Stimulated activated CD8-positive, alpha-beta memory T cell treated with anti-CD3 and anti-CD28 coated beads, Interleukin-2, amount 100 ng/mL, for 48 hours (primary cell): ENCODE data around the gene FUT6.

Experiments used
- DNase-seq, 2 donors: peaks; one replicate each; pipeline ENCODE4 v3.0.0-alpha.2; 2020; ENCODE audit warnings: low read depth in 2 of 2

FUT6 gene

DNA sequence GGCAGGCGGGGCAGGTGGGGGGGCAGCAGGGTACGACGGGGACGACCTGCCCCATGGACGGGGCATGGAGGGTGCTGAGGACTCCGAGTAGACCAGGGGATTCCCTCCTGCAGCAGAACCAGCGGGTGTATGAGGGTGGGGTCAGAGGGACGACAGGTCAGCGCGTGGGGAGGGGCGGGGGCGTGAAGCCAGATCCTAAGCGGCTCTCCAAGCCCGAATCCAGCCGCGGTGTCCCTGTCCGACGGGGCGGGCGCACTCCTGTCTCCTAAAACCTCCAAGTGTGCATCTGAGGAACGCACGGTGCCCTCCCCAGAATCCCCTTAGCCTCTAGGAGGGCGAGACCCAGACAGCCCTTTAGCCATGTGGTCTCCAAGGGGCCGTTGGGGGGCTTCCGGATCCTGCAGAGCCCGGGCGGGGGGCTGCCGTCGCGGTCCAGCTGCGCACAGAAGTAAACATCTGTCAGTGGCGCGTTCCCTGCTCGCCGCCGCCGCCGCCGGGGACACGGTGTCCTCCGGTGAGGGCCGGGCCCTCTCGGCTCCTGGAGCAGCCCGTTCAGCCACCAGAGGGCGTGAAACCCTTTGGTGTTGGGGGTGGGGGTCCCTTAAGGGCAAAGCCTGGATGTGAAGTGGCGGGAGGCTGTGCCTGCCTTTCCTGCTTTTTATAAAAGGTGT lies 33.9 kb downstream of the FUT6 start:
- peak; percentile 40 to 50 for DNase-seq

DNA sequence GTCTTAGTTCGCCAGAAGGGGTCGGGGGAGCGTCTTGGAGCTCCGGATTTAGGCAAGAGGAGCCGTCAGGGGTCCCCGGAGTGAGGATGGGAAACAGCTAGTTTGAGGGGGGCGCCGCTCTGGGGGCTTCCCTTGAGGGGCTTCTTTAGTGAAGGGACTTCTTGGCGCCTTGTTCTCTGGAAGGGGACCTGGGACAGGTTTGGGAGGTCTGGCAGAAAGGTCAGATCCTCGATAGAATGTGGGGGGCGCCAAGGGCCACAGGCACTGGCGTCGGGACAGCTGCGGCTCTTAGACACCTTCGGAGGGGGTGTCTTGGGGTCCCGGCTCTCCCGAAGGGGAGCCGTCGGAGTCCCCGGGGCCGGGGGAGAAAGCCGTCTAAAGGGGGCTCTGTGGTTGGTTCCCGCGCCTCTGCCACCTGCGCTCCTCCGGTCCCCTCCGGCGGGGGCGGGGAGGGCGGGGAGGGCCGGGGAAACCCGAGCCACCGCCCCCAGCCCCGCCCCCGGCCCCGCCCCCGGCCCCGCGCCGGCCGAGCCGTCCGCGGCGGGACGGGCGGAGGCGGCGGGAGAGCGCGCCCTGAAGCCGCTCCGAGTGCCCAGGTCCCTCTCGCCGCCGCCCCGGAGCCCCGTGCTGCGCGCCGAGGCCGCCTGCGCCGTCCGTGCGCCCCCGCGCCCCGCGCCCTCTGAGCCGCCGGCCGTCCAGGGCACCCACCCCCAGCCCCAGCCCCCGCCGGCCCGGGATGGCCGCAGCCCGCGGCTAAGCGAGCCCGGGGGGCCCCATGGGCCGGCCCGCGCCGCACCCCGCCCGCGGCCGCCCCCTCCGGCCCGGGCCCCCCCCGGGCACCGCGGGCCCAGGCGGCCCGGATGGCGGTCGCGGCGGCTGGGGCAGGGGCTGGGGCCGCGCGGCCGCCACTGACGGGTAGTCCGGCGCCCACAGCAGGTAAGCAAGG lies 34.7 kb downstream of the FUT6 start, which contains the start of gene NRTN:
TSS of gene NRTN (plus strand) at position 552 of the 946 bp plus-strand sequence. CDS start 19,099 bp downstream, outside the sequence.
- peak in 1 of 2 donors; percentile 41 for DNase-seq

DNA sequence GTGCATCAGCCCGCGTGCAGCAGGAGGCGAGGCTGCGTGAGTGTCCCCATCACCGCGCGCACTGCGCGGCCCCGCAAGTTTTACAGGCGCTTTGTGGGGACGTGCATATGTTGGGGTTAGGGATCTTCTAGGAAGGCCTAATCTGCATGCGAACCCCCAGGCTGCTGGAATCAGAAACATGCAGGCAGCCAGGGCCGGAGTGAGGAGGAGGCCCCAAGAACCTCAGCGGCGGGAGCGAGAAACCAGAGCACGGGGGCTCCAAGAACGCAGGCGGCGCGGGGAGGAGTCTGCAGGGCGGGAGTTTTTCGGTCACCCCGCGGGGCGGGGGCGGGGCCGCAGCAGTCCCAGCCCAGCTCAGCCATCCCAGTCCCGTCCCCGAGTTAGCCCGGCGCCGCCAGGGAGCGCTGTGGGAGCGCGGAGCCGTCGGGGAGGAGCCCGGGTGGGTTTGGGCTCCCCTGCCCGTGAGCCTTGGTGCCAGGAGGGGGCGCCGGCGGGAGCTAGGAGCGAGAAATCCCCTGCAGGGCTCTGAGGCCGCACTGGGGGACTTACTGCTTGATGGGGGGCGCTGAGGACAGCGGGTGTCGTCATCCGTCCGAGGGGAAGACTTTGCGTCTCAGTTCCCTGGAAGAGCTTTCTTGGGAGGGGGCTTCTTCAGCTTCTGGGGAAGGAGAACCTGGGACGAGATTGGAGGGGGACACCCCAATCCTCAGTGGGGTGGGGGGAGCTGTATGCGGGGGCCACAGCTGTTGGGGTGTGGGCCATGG lies 35.6 kb downstream of the FUT6 start:
- peak; percentile 92 to 93 for DNase-seq

DNA sequence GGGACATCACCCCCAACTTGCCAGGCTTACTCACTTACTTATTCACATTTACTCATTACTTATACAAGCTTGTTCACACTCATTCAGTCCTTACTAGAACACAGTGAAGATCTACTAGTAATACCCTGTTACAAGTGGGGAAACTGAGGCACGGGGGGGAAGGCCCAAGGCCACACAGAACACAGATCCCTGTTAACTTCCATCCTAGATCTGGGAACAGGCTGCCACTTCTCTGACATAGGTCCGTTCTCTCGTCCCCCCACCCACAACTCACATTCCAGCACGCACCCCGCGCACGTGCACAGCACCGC lies 36.1 kb downstream of the FUT6 start:
- DNase-seq, result no peak

DNA sequence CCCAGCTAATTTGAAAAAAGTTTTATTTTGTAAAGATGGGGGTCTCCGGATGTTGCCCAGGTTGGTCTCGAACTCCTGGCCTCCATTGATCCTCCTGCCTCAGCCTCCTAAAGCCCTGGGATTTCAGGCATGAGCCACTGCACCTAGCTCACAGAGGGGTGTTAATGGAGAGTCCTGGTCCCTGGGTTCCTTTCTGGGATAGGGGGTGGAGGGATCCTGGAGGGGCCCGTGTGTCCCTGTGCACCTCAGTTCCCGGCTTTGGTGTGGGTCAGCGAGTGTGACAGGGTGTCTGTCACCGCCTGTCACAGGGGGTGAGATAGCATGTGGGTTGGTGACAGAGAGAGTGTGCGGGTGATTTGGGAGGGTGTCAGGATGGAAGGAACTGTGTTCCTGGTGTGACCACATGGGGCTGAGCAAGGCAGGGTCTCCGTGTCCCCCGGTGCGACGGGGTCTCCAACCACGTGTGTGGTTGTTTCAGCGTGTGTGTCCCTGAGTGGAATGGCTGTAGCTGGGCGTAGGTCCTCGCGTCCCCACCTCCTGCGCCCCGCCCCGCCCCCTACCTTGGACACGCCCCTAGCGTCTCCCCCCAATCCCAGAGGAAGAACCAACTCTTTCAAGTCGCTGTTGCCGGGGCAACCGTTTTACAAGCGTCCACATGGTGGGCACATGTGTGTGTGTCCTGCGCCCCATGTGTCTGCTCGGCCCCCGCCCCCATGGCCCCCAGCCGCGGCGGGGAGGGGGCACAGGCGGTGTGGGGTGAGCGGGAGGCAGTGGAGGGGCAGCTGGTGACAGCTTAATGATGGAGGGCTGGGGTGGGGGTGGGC lies 37.5 kb downstream of the FUT6 start:
- no peak for DNase-seq

DNA sequence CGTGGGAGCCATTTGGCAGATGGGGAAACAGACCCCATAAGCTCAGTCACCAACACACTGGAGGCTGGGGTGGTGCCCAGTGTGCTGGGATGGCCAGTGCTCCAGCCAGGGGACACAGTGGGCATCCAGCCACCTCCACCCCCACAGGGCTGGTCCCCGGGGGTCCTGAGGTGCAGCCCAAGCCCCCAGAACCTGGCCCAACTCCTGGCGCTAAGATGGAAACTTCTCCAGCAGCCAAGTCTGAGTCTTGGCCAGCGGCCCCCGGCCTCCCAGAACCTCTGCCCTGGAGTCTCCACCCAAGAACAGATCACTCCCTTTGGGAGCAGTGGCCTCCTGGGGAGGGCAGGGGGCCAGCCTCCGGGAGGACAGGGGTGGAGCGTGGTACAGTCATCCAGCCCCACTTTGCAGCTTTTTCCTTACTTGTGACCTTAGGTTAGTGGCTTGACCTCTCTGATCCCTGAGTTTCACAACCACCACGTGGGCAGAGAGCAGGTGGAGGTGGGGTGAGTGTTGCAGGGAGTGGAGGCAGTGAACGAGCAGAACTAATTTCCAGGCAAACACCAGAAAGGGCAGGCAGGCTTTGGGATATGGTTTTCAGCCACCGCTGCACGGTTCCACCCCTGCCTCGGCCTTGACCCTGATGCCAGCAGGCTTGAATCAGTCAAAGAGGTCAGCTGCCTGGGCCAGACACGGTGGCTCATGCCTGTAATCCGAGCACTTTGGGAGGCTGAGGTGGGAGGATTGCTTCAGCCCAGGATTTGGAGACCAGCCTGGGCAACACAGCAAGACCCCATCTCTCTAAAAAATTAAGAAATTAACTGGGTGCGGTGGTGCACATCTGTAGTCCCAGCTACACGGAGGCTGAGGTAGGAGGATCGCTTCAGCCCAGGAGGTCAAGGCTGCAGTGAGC lies 38.9 kb downstream of the FUT6 start:
- no peak for DNase-seq

DNA sequence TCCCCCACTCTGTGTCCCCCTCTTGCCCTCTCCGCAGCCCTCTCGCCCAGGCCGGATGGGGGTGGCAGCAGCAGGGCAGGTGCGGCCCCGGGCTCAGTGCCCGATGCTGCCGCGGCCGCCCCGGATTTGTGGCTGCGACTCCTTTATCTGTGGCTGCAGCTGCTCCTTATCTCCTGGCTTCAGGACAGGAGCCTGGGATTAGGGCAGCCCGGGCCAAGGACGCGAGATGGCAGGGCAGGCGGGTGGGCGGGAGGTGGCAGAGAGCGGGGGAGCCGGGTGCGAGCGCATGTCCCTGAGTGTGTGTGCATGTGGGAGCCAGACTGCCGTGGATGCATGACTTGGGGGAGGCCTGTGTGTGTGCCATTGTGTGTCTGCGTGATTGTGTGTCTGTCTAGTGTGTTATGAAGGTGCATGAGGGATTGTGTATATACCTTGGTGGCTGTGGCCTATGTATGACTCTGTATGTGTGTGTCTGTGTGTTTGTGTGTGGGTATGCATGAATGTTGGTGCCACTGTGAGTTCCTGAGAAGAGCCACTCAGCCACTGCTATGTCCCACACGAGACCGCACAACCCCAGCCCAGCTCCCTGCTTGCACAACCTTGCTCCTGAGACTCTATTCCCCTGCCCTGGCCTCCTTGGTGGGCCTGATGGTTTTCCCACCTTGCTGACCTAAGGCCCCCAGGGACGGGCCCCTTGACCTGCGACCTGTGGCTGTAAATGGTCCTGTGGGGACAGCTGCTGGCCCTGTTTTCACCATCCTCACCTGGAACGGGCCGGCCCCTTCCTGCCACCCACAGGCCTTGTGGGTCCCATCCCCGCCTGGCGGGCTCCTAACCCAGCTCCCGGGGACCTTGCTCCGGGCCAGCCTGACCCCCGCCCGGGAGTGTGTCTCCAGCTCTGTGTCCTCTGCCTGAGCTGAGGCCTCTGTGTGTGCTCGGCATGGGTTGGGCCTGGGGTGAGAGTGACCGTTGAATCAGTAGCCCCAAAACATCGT lies 40.0 kb downstream of the FUT6 start:
- no peak for DNase-seq

DNA sequence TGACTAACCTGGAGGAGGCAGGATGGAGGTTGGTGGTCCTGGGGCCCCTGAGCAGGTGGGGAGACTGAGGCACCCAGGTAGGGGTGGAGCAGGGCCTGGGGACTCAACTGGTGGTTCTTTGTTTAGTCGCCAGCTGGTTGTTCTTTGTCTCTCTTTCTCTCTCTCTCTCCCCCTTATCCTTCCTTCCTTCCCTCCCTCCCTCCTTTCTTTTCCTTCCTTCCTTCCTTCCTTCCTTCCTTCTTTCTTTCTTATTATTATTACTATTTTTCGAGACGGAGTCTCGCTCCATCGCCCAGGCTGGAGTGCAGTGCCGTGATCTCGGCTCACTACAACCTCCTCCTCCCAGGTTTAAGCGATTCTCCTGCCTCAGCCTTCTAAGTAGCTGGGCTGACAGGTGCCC lies 41.3 kb downstream of the FUT6 start:
- no peak for DNase-seq

DNA sequence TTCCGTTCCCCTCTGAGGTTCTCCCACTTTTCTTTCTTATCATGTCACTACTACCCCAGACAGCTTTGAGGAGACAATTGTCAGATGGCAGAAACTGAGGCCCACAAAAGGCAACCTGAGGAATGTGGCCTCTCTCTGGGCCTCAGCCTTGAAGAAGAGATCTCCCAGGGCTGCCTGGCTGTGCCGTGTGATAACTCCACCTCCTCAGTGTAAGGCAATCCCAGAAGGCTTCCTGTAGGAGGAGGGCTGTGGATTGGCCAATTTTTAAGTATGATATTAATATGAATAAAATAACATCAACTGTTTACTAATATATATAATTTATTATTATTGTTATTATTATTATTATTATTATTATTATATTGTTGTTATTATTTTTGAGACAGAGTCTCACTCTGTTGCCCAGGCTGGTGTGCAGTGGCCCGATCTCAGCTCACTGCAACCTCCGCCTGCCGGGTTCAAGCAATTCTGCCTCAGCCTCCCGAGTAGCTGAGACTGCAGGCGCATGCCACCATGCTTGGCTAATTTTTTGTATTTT lies 44.1 kb downstream of the FUT6 start:
- DNase-seq, result no peak

DNA sequence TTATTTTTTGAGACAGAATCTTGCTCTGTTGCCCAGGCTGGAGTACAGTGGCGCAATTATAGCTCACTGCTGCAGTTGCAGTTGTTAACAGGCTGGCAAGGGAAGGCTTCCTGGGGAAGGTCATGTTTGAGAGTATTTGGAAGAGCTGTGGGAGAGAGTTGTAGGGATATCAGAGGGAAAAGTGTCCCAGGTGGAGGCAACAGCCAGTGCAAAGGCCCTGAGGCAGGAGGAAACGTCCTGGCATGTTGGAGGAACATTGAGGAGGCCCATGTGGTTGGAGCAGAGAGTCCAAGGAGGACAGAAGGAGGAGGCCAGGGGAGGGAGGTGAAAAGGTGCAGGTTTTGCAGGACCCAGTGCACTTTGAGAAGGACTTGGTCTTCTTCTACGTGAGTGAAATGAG lies 46.3 kb downstream of the FUT6 start:
- DNase-seq, result no peak

DNA sequence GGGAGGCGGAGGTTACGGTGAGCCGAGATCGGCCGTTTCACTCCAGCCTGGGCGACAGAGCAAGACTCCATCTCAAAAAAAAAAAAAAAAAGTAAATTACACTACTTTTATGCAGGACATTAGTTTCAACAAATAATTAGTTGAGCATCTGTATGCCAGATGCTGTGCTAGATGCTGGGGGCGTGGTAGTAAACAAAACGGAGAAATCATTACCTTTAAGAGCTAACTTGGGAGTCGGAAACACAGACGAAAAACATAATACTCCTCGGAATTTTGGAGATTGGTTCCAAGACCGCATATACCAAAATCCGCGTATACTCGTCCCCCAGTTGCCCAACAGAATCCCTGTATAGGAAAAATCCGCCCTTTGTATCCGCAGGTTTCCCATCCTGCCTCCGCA lies 47.3 kb downstream of the FUT6 start:
- DNase-seq, result no peak

DNA sequence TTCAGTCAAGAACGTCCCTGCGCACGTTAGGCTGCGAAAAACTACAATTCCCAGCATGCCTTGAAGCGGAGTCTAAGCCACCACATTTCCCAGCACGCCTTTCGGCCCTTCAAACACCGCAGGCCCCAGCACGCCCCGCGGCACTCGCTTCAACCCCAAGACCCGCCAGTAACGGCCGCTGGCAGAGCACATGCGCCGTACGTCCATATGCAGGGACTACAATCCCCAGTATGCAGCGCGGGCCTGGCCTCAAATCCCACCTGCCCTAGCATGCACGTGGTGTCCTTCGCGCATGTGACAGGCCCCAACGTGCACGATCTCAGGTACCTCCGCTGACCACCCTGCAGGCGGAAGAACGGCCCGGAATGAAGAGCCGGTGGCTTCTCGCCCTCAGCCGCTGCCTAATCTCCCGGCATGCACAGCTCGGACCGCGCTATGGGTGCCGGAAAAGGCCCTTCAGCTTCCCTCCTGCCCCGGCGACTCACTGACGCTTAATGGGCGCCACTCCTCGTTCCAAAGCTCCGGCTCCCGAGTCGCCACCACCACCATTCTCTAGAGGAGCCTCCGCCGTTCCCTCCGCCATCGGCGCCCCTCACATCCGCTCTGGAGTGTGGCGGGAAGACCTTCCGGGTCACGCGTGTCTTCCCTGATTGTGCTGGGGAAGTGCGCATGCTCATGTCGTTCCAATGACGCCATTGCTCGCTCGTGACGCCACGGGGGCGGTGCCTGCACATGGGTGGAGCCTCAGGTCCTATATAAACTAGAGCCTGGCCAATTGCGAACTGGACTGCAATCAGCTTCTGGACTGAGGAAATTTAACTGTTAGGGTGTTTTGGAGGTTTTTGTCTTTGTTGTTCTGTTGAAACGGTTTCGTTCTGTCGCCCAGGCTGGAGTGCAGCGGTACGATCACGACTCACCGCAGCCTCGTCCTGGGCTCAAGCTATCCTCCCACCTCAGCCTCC lies 48.7 kb downstream of the FUT6 start, which contains the start of gene DUS3L:
TSS of gene DUS3L (minus strand) at position 605 of the 962 bp plus-strand sequence. CDS start at position 583, 22 bp downstream.
- peak; percentile 93 to 95 for DNase-seq

DNA sequence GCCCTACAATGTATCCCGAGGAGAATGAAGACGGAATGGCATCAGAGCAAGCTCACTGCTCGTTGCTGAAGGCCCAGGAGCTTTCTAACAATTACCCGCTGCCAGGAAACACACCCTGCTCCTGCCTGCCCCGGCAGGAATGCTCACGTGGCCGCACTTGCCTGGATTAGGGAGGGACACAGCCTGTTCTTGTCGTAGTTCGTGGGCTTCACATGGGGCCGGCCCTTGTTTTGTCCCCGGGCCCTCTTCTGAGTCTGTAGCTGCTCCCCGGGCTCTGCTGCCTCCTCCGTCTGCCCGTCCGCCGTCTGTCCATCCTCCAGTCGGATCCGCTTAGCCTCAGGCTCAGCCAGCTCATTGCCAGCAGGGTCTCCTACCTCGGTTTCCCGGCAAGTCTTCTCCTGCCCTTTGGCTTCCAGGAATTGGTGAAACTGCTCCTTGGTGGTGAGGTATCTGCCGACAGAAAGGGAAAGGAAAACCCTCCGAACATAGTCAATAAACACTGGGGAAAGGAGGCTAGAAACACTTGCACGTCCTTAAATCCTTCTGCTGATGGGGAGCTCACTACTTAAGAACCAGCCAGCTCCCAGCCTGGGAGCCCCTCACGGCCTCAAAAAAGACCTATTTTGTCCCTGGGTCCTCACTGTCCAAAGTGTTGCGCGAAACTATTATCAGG lies 49.5 kb downstream of the FUT6 start:
- no peak for DNase-seq

DNA sequence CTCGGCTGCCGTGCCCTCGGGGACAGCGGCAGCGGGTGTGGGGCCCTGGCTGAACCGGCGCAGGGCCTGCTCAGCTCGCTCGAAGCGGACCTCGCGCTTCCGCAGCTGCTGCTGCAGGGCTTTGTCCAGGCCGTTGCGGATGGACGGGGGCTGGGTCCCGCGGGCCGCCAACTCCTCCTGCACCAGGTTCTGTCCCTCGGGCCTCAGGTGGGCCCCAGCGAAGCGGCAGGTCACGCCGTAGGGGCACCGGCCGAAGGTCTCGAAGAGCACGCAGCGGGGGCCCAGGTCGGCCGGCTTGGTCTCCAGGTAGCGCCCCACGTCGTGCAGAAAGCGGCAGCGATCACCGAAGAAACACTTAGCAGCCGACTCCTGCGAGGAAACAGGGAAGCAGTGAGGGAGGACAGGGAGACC lies 50.1 kb downstream of the FUT6 start:
- no peak for DNase-seq

DNA sequence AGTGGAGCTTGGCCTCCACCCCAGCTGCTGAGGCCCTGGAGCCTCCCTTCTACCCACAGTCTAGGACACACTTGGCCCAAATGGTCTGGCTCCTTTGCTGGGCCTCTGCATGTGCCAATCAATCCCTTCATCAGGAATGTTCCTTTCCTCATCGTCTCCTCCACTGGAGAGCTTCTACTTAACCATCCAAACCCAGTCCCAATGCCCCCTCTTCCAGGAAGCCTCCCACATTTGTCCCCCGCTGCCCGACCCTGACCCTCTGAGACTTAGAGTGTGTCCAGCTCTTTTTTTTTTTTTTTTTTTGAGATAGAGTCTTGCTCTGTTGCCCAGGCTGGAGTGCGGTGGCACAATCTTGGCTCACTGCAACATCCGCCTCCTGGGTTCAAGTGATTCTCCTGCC lies 51.1 kb downstream of the FUT6 start:
- DNase-seq, result no peak

DNA sequence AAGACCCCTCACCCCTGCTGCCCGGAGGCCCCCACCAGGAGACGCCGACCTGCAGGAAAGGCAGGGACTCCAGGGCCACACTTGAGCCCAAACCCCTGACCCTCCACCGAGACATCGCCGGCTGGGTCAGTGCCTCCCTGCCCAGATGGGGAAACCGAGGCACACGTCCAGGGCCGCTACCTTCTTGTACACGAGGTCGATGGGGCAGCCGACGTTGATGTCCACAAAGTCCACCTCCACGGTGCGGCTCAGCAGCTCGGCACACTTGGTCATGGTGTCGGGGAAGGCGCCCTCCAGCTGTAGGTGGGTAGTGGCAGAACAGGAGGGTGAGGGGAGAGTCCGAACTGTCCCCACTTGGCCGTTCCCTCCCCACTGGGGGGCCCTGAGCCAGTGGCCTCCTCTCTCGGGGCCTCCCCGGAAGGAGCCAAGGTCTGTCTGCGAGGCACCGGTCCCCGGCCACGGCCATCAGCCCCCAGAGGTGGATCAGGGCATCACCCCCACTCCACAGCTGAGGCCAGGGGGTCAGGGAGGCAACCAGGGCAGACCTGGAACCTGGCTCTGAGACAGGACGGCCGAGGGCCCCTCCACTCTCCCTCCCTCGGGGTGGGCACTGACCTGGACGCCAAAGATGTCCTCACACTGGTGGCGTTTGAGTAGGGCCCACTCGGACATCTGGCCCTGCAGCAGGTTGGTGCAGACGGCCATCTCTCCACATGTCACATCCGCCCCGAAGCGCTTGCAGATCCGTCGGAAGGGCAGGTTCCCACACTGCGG lies 51.9 kb downstream of the FUT6 start:
- no peak for DNase-seq
